IPS-15b (cell line): Measurements from ENCODE around the gene IFI27L1.

Experiments
- H3K27me3 ChIP-seq: one replicate; pipeline ENCODE4 v1.6.1; 2013; ENCODE audit warnings: low read length; ENCODE audit not compliant: control insufficient read depth, insufficient read depth
- H3K36me3 ChIP-seq: one replicate; pipeline ENCODE4 v1.6.1; 2013; ENCODE audit warnings: low read length; ENCODE audit not compliant: control insufficient read depth, insufficient read depth
- H3K4me1 ChIP-seq: one replicate; pipeline ENCODE4 v1.6.1; 2013; ENCODE audit warnings: mild to moderate bottlenecking, low read length; ENCODE audit not compliant: control insufficient read depth, insufficient read depth
- H3K4me3 ChIP-seq: one replicate; pipeline ENCODE4 v1.5.1; 2013; ENCODE audit warnings: low read depth, low read length
- H3K9ac ChIP-seq: one replicate; pipeline ENCODE4 v1.6.1; 2013; ENCODE audit warnings: low read depth, mild to moderate bottlenecking, low read length
- H3K9me3 ChIP-seq: one replicate; pipeline ENCODE4 v1.6.1; 2013; ENCODE audit warnings: mild to moderate bottlenecking, low read length; ENCODE audit not compliant: control insufficient read depth, insufficient read depth

IFI27L1 gene

GRCh38 chr14:94089479-94089878 is 8.4 kb downstream of the IFI27L1 start:
- Histone ChIP-seq H3K4me3 (no peak overlapping the region), H3K36me3 (no peaks in the 10 kb centered on the region), H3K9me3 (no peaks in the 10 kb centered on the region), H3K27me3 (no peaks in the 10 kb centered on the region), H3K9ac (no peak overlapping the region), H3K4me1 (no peaks in the 10 kb centered on the region)

GRCh38 chr14:94093418-94093817 is 12.3 kb downstream of the IFI27L1 start:
- Histone ChIP-seq H3K36me3 (no peaks in the 10 kb centered on the region), H3K4me3 (no peak overlapping the region), H3K9me3 (no peaks in the 10 kb centered on the region), H3K4me1 (no peaks in the 10 kb centered on the region), H3K27me3 (no peaks in the 10 kb centered on the region), H3K9ac (no peak overlapping the region)

DNA sequence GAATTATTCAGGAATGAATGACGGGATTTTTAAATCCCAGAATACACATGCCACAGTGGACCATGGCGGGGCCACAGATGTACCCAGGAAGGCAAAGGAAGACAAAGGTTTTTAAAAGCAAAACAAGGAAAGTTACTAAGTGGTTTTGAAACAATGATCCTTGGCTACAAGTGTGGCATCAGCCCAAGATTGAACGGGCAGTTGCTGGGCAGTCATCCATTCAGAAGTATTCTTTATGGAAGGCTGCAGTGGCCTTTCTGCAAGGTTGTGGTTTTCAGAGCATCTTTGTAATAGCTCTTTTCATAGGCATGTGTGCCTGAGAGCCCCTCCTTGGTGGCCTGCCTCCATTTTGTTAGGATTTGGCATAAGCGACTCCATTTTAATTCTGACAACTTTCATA is 16.0 kb downstream of the IFI27L1 start:
- Histone ChIP-seq H3K9me3 (no peaks in the 10 kb centered on the region), H3K36me3 (no peaks in the 10 kb centered on the region), H3K27me3 (no peaks in the 10 kb centered on the region), H3K4me3 (no peak overlapping the region), H3K4me1 (no peaks in the 10 kb centered on the region), H3K9ac (no peak overlapping the region)

GRCh38 chr14:94098326-94098992 is 17.3 kb downstream of the IFI27L1 start:
- H3K4me3 ChIP-seq = no peak overlapping the region
- no peaks in the 10 kb centered on the region for H3K27me3 ChIP-seq
- H3K9ac ChIP-seq = no peak overlapping the region
- no peaks in the 10 kb centered on the region for H3K4me1 ChIP-seq
- no peaks in the 10 kb centered on the region for H3K36me3 ChIP-seq
- no peaks in the 10 kb centered on the region for H3K9me3 ChIP-seq

DNA sequence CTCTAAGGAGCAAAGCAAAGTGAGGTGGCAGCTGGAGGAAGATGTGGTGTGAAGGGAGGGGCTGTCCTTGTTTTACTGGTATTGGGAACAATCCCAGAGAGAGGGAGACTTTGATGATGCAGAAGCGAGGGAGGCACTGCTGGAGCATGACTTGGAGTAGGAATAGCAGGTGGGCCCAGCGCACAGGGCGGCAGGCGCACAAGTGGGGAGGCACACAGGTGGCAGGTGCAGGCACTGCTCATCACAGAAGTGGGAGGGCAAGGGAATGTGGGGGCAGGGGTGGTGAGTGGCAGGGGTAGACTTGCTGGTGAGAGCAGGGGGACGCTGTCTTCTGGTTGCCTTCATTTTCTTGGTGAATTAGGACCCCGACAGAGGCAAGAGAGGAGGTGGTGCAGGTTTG is 17.9 kb downstream of the IFI27L1 start:
- no peaks in the 10 kb centered on the region for H3K4me1 ChIP-seq

GRCh38 chr14:94100847-94101246 is 19.7 kb downstream of the IFI27L1 start:
- no peaks in the 10 kb centered on the region for H3K4me1 ChIP-seq
- no peaks in the 10 kb centered on the region for H3K27me3 ChIP-seq
- no peaks in the 10 kb centered on the region for H3K36me3 ChIP-seq
- H3K9ac ChIP-seq = no peak overlapping the region
- H3K9me3 ChIP-seq = no peaks in the 10 kb centered on the region
- no peak overlapping the region for H3K4me3 ChIP-seq

More for the DNA sequence above, 17.9 kb downstream of the IFI27L1 start:
- Histone ChIP-seq H3K36me3 (no peaks in the 10 kb centered on the region), H3K4me3 (no peak overlapping the region), H3K9me3 (no peaks in the 10 kb centered on the region), H3K9ac (no peak overlapping the region), H3K27me3 (no peaks in the 10 kb centered on the region)

DNA sequence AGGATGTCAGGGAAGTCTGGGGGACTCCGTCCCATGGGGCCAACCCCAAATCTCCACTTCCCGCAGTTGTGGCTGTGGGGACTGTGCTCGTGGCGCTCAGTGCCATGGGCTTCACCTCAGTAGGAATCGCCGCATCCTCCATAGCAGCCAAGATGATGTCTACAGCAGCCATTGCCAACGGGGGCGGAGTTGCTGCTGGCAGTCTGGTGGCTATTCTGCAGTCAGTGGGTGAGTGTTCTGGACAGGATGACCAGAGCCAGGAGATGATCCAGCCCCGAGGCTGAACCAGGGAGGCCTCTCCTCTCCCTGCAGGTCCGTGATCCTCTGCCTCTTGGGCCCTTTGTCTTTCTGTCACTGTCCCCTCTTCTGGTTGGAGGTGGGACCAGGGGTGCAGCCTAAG is 20.6 kb downstream of the IFI27L1 start:
- Histone ChIP-seq H3K9me3 (no peaks in the 10 kb centered on the region), H3K9ac (no peak overlapping the region), H3K4me1 (no peaks in the 10 kb centered on the region), H3K27me3 (no peaks in the 10 kb centered on the region), H3K36me3 (no peaks in the 10 kb centered on the region), H3K4me3 (no peak overlapping the region)

- Histone ChIP-seq H3K27me3 (no peaks in the 10 kb centered on the region), H3K4me3 (no peak overlapping the region), H3K9ac (no peak overlapping the region), H3K4me1 (no peaks in the 10 kb centered on the region), H3K36me3 (no peaks in the 10 kb centered on the region), H3K9me3 (no peaks in the 10 kb centered on the region)
Measured at GRCh38 chr14:94102768-94103482, 21.8 kb downstream of the IFI27L1 start.

DNA sequence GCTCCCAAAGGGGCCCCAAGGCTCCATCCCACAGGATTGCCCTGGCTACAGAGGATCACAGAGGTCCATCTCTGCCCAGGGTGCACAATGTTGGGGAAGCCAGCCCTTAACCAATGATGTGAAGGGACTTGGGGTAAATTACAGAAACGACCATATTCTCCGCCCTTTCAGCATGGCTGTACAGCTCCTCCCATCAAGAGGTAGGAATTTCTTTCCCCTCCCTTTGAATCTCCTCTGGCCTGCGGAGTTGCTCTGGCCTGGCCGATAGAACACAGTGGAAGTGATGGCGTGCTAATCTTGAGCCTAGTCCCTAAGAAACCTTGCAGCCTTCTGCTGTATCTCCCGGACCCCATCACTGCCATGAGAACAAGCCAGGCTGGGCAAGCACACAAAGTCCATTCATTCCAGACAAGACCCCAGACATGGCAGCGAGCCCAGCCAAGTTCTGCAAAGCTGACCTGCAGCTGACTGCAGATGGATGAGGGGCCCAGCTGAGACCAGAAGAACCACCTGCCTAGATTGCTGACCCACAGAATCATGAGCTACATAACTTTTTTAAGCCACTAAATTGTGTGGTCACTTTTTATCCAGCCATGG is 22.5 kb downstream of the IFI27L1 start:
- Histone ChIP-seq H3K9ac (no peak overlapping the region), H3K36me3 (no peaks in the 10 kb centered on the region), H3K27me3 (no peaks in the 10 kb centered on the region), H3K4me1 (no peaks in the 10 kb centered on the region), H3K4me3 (no peak overlapping the region), H3K9me3 (no peaks in the 10 kb centered on the region)

DNA sequence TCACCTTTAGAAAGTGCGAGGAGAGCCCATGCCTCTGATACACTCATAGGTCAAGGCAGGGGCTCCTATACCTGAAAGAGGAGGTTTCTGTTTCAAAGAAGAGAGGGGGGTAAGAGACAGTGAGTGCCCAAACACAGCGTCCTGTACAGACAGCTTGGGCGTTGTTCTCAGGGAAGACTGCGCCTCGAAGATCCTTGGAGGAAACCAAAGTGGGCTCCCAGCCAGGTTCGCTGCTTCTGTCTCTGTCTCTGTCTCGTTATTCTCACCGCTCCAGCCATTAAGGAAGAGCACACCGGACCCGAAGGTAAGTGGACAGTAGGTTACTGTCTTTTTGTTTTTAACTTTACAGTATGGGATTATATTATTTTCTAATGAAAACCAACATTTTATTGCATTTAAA is 23.6 kb downstream of the IFI27L1 start:
- H3K9me3 ChIP-seq = no peaks in the 10 kb centered on the region
- no peaks in the 10 kb centered on the region for H3K4me1 ChIP-seq
- H3K4me3 ChIP-seq = no peak overlapping the region
- H3K27me3 ChIP-seq = no peaks in the 10 kb centered on the region
- no peak overlapping the region for H3K9ac ChIP-seq
- no peaks in the 10 kb centered on the region for H3K36me3 ChIP-seq

DNA sequence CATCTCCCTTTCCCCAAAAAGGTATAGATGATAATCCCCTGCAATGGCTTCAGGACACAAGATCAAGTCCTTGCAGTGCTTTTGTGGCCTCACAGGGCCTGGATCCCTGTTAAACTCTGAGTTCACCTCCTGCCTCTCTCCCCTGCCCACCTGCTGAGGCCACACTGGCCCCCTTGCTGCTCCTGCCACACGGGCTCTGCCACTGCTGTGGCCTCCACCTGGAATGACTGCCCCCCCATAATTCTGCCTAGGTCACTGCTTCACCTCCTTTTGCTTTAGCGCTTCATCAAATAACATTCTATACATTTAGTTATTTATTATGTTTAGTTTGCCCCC is 28.8 kb downstream of the IFI27L1 start:
- H3K27me3 ChIP-seq = no peaks in the 10 kb centered on the region
- H3K4me1 ChIP-seq = no peaks in the 10 kb centered on the region
- H3K36me3 ChIP-seq = no peaks in the 10 kb centered on the region
- H3K4me3 ChIP-seq = no peak overlapping the region
- no peaks in the 10 kb centered on the region for H3K9me3 ChIP-seq
- H3K9ac ChIP-seq = no peak overlapping the region

DNA sequence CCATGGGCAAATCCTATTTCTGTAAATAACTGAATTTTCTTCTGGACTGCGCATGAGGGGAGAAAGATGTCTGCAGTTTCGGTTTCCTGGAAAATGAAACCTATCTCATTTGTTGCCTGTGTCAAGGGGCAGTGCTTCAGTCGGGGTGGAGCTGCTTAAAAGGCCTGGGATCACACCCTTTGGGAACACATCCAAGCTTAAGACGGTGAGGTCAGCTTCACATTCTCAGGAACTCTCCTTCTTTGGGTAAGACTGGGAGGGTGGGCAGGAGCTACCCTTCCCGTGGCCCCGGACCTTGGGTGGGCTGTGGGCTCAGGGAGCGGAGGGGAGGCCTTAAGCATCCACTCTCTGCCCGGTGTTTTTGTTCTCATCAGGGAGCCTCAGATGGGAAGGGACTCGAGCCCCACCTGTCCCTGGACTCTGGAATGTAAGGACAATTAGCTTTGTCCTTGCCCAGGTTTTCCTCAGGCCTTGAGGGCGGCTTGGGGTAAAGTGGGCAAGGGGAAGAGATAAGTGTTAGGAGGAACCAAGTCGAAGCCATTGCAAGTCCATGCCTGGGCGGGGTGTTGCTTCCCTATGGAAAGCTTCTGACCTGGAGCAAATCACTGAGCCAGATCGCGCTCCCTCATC is 29.6 kb downstream of the IFI27L1 start, which contains the start of gene IFI27:
IFI27 (plus strand) TSS at position 185 of the 630 bp plus-strand sequence.
- H3K4me1 ChIP-seq = no peaks in the 10 kb centered on the region

More for the DNA sequence above, 29.6 kb downstream of the IFI27L1 start, which contains the start of gene IFI27:
- no peaks in the 10 kb centered on the region for H3K27me3 ChIP-seq
- no peak within 1 kb of the TSS for H3K9ac ChIP-seq
- H3K4me3 ChIP-seq = no peak within 1 kb of the TSS
- no peaks in the 10 kb centered on the region for H3K9me3 ChIP-seq
- no peaks in the 10 kb centered on the region for H3K36me3 ChIP-seq
